Measurements from ENCODE around the gene ZNF112.

The ZNF112 gene

DNA sequence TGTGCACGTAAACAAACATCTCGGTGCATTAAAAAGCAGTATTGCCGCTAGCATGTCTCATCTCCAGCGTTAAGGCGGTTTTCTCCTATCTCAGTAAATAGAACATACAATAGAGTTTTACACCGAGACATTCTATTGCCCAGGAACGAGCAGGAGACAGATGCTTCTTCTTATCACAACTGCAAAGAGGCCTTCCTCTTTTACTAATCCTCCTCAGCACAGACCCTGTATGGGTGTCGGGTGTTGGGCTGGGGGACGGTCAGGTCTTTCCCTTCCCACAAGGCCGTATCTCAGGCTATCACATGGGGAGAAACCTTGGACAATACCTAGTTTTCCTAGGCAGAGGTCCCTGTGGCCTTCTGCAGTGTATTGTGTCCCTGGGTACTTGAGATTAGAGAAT lies 75.6 kb downstream of the ZNF112 start:
- no peak for DNase-seq

DNA sequence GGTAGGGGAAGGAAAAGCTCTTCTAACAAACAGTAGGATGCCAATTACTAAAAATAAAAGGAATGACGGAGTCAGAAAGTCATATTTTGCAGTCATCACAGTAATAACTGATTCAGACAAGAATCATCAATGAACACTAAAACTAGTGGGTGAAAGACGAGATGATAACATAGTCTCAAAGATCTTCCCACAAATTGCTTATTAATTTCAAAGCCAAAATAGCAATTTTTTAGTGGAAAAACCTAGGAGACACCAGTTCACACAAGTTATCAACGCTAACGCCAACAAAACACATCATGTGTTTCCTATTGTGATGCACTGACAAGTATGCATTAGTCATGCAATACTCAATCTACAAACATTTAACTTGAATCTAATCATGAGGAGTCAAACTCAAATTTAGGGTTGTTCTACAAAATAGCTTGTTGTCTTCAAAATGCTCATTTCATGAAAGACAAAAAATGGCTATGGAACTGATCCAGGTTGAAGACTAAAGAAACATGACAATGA lies 78.2 kb downstream of the ZNF112 start:
- DNase-seq, result no peak

DNA sequence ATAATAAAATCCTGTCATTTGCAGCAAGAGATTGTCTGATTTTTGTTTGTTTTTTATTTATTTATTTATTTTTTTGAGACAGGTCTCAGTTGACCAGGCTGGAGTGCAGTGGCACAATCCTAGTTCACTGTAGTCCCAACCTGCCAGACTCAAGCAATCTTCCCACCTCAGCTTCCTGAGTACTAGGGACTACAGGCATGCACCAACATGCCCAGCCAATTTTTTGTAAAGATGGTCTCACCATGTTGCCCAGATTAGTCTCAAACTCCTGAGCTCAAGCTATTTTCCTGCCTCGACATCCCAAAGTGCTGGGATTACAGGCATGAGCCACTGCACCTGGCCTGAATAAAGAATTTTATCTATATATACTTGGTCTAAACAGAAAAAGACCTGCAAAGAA lies 79.1 kb downstream of the ZNF112 start:
- DNase-seq, result no peak
